ENCODE data around the gene ECE2. TPM values are rescaled to one million over a fixed set of nuclear protein-coding genes. Genes with fewer than 3 reads are reported as not detected.
A peak's percentile ranks its signal among the peaks of the same experiment; 100 is the strongest.

ECE2 gene
- total RNA-seq, 1 donor from 2014 or later: not detected

DNA sequence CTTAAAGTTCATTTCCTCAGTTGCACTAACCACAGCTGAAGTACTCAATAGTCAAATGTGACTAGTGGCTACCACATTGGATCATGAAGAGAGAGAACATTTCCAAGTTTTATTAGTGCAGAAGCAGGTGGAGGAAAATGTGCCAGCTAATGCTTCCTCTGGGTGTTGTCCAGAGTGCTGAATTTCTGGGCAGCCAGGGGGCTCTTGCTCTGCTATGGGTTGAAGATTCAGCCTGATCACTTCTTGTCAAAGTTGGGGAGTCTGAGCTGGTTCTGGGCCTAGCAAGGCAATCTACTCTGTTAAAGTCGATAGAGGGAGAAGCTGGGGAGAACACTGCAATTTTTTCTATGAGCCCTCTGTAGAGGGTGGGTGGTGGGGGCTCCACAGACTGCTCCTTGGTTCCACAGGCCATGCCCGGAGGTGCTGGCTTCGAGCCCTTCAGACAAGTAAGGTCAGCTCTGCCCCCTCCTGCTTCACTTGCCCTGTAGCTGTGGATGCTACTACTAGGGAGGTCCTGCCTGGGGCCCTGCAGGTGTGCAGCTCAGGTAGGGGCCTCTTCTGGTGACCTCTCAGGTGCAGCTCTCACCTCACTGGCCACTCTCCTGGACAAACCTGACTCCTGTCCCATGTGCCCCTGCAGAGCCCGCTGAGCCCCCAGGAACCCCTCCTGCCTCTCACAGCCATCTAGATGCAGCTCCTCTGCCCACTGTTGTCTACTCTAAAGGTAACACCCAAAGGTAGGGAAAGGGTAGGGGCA, 35.3 kb upstream of the ECE2 start:
- no peak for DNase-seq (ENCODE audit: low read depth, low spot score)

DNA sequence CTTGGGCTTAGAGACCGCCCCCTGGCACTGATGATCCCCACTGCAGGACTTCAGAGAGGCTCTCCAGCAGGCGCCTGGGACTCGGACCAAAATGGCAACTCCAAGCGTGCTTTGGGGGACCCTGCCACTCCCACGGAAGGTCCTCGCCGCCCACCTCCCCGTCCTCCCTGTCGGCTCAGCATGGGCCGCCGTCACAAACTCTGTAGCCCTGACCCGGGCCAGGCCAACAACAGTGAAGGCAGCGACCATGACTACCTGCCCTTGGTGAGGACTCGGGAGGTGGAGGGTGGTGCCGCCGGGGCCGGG, 34.7 kb upstream of the ECE2 start:
- DNase-seq (ENCODE audit: low read depth, low spot score): no peak

GRCh38 chr3:184241447-184242296, 34.1 kb upstream of the ECE2 start:
- DNase-seq (ENCODE audit: low read depth, low spot score): no peak

GRCh38 chr3:184242297-184242685, 33.5 kb upstream of the ECE2 start:
- no peak for DNase-seq (ENCODE audit: low read depth, low spot score)

DNA sequence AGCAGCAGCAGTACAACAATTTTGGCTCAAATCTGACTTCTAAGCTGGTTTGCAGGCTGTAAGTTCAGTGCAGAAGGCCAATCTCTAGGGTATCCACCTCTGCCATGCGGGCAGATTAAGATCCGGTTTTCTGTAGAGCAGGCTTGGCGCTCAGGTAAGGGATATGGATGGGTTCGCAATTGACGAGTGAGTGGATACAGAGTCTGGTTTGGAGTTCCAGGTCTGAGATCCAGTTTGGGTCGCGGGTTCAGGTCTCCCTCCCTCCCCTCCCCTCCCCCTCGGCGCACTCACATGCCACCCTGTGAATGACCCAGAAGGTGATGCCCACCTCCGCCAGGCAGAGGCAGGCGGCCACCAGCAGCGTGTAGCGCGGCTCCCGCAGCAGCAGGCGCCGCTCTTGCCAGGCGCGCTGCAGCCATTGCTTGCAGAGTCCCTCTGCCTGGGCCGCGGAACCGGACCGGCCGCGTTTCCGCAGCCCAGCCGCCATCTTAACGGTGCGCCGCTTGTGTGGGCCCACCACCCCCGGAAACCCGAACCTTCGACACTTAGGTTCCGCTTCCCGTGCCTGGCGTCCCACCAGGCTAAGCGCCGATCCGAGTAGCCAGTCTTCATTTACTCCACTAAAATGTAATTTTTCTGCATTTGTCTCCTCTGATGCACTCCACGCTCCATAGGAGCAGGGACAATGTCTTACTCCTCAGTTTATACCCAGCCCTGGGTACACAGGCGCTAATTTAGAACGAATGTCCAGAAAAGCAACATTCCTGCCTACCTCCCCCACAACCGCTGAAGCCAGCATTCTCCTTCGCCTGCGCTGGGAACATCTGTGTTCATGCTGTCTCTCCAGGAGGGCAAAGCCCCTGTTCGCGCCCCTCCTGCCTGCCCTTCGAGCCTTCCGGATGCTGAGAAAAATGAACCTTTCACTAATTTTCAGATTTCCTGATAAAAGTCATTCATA, 27.1 kb upstream of the ECE2 start, which contains the start of gene ALG3:
TSS of gene ALG3 (minus strand) at position 509 of the 958 bp plus-strand sequence. CDS start at position 487, 22 bp downstream.
- DNase-seq (ENCODE audit: low read depth, low spot score): peak; percentile 64

- peak; percentile 95 for DNase-seq (ENCODE audit: low read depth, low spot score)
Observed at GRCh38 chr3:184249412-184250166, 26.2 kb upstream of the ECE2 start, which contains the start of gene EEF1AKMT4. EEF1AKMT4 (plus strand) TSS chr3:184249672; CDS start chr3:184249695, 23 bp downstream.

GRCh38 chr3:184250167-184250828, 25.5 kb upstream of the ECE2 start:
- DNase-seq (ENCODE audit: low read depth, low spot score): peak; percentile 64

GRCh38 chr3:184255291-184256039, 20.4 kb upstream of the ECE2 start:
- no peak for DNase-seq (ENCODE audit: low read depth, low spot score)

GRCh38 chr3:184257083-184257915, 18.5 kb upstream of the ECE2 start:
- no peak for DNase-seq (ENCODE audit: low read depth, low spot score)

GRCh38 chr3:184258926-184259325, 16.9 kb upstream of the ECE2 start:
- no peak for DNase-seq (ENCODE audit: low read depth, low spot score)

DNA sequence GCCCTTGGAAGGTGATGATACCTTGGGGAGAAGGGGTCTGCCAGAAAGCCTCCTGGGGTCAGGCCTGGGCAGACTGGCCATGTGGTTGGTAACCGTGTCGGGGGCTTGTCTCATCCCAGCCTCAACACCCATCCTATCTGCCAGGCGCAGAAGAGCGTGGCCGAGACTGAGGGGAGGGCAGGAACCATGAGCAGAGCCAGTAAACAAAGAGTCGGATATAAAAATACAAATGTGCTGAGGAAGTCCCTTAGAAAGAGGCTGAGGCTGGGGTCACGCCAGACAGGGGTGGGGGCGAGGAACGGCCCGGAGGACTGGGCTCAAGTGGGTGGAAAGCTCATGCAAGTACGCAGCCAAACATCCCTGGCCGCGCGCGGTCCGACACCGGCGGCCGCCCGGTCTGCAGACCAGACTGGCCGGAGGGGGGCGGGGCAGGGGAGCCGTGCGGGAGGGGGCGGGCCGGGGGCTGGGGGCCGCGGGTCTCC, 16.4 kb upstream of the ECE2 start:
- no peak for DNase-seq (ENCODE audit: low read depth, low spot score)

- DNase-seq (ENCODE audit: low read depth, low spot score): no peak
Observed at GRCh38 chr3:184259878-184260723, 15.7 kb upstream of the ECE2 start.

- DNase-seq (ENCODE audit: low read depth, low spot score): no peak
Observed at GRCh38 chr3:184260724-184261269, 15.0 kb upstream of the ECE2 start.

DNA sequence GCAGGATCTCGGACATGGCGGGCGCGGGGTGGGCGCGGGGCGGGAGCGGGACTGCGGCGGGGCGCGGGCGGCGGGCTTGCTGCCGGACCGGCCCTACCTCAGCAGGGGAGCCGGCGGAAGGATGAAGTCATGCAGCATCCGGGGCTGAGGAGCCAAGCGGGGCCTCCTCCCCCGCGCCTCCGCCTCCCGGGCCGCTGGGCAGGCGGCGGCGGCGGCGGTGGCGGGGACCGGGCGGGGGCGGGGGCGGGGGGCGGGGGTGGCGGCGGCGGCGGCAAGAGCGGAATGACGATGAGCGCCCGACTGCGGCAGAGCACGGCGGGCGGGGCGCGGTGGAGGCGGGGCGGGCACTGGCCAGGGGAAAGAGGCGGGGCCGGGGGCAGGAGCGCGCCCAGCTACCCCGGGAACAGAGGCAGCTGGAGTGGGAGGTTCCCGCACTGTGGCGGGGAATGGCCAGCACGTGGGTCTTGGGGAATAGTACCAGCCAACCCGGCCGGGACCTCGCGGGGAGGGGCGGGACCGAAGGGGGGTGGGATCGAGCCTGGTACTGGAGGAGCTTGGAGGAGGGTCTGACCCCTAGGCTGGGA, 14.5 kb upstream of the ECE2 start, which contains the start of gene CAMK2N2:
TSS of gene CAMK2N2 (minus strand) at position 284 of the 584 bp plus-strand sequence. CDS start at position 16, 268 bp downstream.
- DNase-seq (ENCODE audit: low read depth, low spot score): no peak

GRCh38 chr3:184261854-184262763, 13.7 kb upstream of the ECE2 start:
- no peak for DNase-seq (ENCODE audit: low read depth, low spot score)
